Activated naive CD4-positive, alpha-beta T cell (primary cell): ENCODE data around the gene METTL5.
"Not testable (repeated sequence)": the region's sequence is repeated elsewhere in the genome, so short reads cannot be mapped to it uniquely, and the experiment has no call there.

Experiments used
- DNase-seq, 4 experiments: peaks; one replicate each; lab custom pipeline; 2025; lab: John Stamatoyannopoulos, UW

METTL5 gene

GRCh38 chr2:169828141-169828811, 3.6 kb upstream of the METTL5 start:
- peak in 2 of 4 experiments; percentile 1 to 9 for DNase-seq

GRCh38 chr2:169827272-169828140, 2.8 kb upstream of the METTL5 start, which contains the start of gene UBR3:
Gene UBR3 (plus strand): TSS chr2:169827454. CDS start chr2:169827508, 54 bp downstream.
- DNase-seq = peak; percentile 45 to 85 (median 72)

GRCh38 chr2:169823996-169824372, 721 bp downstream of the METTL5 start:
- no peak for DNase-seq

GRCh38 chr2:169822785-169823392, 1.8 kb downstream of the METTL5 start:
- DNase-seq = no peak

GRCh38 chr2:169822036-169822435, 2.7 kb downstream of the METTL5 start:
- no peak for DNase-seq

- not testable (repeated sequence) for DNase-seq
Measured at GRCh38 chr2:169820101-169820500, 4.6 kb downstream of the METTL5 start.

- no peak for DNase-seq
Measured at GRCh38 chr2:169819106-169819505, 5.6 kb downstream of the METTL5 start.

- no peak for DNase-seq
Measured at GRCh38 chr2:169818241-169818640, 6.5 kb downstream of the METTL5 start.

GRCh38 chr2:169817369-169817768, 7.3 kb downstream of the METTL5 start:
- not testable (repeated sequence) for DNase-seq

GRCh38 chr2:169816961-169817360, 7.7 kb downstream of the METTL5 start:
- DNase-seq = not testable (repeated sequence)

GRCh38 chr2:169815849-169816248, 8.9 kb downstream of the METTL5 start:
- DNase-seq = no peak

GRCh38 chr2:169808221-169808620, 16.5 kb downstream of the METTL5 start:
- DNase-seq = no peak

GRCh38 chr2:169806586-169806985, 18.1 kb downstream of the METTL5 start:
- no peak for DNase-seq

- no peak for DNase-seq
Measured at GRCh38 chr2:169803480-169803879, 21.2 kb downstream of the METTL5 start.

- peak; percentile 78 to 87 (median 80) for DNase-seq
Measured at GRCh38 chr2:169798718-169799592, 25.8 kb downstream of the METTL5 start, which contains the start of gene SSB. Gene SSB (plus strand): TSS chr2:169798871. CDS start chr2:169800961, 2,090 bp downstream.

- DNase-seq = no peak
Measured at GRCh38 chr2:169798397-169798717, 26.3 kb downstream of the METTL5 start.

- DNase-seq = no peak
Measured at GRCh38 chr2:169797601-169798000, 27.1 kb downstream of the METTL5 start.

GRCh38 chr2:169796441-169796840, 28.3 kb downstream of the METTL5 start:
- no peak for DNase-seq

GRCh38 chr2:169795181-169795580, 29.5 kb downstream of the METTL5 start:
- DNase-seq = no peak

GRCh38 chr2:169790581-169790980, 34.1 kb downstream of the METTL5 start:
- DNase-seq = no peak

GRCh38 chr2:169782513-169782912, 42.2 kb downstream of the METTL5 start:
- no peak for DNase-seq
